Measurements from ENCODE around the gene TMX2.

The TMX2 gene

GRCh38 chr11:57764566-57764965, 52.2 kb downstream of the TMX2 start:
- no peak for DNase-seq

GRCh38 chr11:57764972-57765371, 52.6 kb downstream of the TMX2 start:
- no peak for DNase-seq

GRCh38 chr11:57770793-57771192, 58.4 kb downstream of the TMX2 start:
- DNase-seq: no peak

GRCh38 chr11:57771365-57771764, 59.0 kb downstream of the TMX2 start:
- DNase-seq: no peak

- DNase-seq: no peak
Observed at GRCh38 chr11:57772562-57772961, 60.2 kb downstream of the TMX2 start.

- no peak for DNase-seq
Observed at GRCh38 chr11:57773026-57773598, 60.7 kb downstream of the TMX2 start.

- DNase-seq: no peak
Observed at GRCh38 chr11:57775491-57775890, 63.1 kb downstream of the TMX2 start.

- no peak for DNase-seq
Observed at GRCh38 chr11:57776031-57776521, 63.7 kb downstream of the TMX2 start.

- peak in 7 of 56 donors; percentile 9 to 59 (median 28) for DNase-seq
Observed at GRCh38 chr11:57776577-57777210, 64.3 kb downstream of the TMX2 start.

- no peak for DNase-seq
Observed at GRCh38 chr11:57777969-57778317, 65.5 kb downstream of the TMX2 start.

GRCh38 chr11:57778318-57779037, 66.1 kb downstream of the TMX2 start:
- peak in 54 of 56 donors; percentile 14 to 87 (median 68) for DNase-seq

- DNase-seq: peak in 36 of 56 donors; percentile 4 to 64 (median 35)
Observed at GRCh38 chr11:57779276-57779675, 66.9 kb downstream of the TMX2 start.

GRCh38 chr11:57781529-57781943, 69.1 kb downstream of the TMX2 start:
- no peak for DNase-seq

GRCh38 chr11:57785072-57785471, 72.7 kb downstream of the TMX2 start:
- no peak for DNase-seq

- DNase-seq: no peak
Observed at GRCh38 chr11:57786436-57786835, 74.0 kb downstream of the TMX2 start.

GRCh38 chr11:57787006-57787604, 74.7 kb downstream of the TMX2 start:
- no peak for DNase-seq

- DNase-seq: peak in 12 of 56 donors; percentile 3 to 35 (median 18)
Observed at GRCh38 chr11:57787920-57788702, 75.7 kb downstream of the TMX2 start.

- no peak for DNase-seq
Observed at GRCh38 chr11:57788703-57789088, 76.3 kb downstream of the TMX2 start.

All from nucleus accumbens (tissue), 56 donors.